Measurements from ENCODE around the gene ARHGAP15. TPM values are rescaled to one million over a fixed set of nuclear protein-coding genes. Genes with fewer than 3 reads are reported as not detected.
A peak's percentile ranks its signal among the peaks of the same experiment; 100 is the strongest.

Gene ARHGAP15
- polyA plus RNA-seq, 6 donors from 2014 or later, result 183 to 264 (median 210) TPM

- DNase-seq (no peak), ATAC-seq (ENCODE audit: low read depth in 2 of 2) (no peak)
- Mint-ChIP-seq H3K4me3 (no peak overlapping the region), H3K27ac (peak overlapping the region in 1 of 6 donors; percentile 20), H3K9me3 (no peaks in the 10 kb centered on the region), H3K27me3 (no peaks in the 10 kb centered on the region), H3K4me1 (peaks cover 17 to 25% (median 21%) of the 10 kb centered on the region in 3 donors), H3K36me3 (peaks cover 0 to 5% of the 10 kb centered on the region in 2 donors)
These were observed 272.6 kb downstream of the ARHGAP15 start for GRCh38 chr2:143401861-143402260.

DNA sequence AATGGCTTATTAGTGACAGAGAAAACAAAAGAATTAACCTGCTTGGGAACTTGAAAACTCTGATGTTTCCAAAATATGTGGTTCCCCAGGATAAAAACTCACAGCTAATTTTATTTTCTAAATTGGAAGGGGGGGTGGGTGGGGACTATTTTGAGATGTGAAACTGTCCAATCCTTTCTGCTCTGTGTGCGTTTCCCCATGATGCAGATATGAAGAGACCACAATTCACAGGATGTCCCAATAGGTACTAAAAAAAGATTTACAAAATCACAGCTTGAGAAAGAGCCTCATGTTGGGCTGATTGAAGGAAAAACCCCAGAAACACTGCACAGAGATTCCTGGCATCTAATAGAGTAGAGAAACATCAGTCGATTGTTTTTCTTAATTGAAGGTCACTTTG lies 273.2 kb downstream of the ARHGAP15 start:
- H3K36me3 Mint-ChIP-seq, result peaks cover 0 to 5% of the 10 kb centered on the region in 2 donors
- H3K4me3 Mint-ChIP-seq, result no peak overlapping the region
- no peaks in the 10 kb centered on the region for H3K27me3 Mint-ChIP-seq
- no peak overlapping the region for H3K27ac Mint-ChIP-seq
- peaks cover 18 to 25% (median 21%) of the 10 kb centered on the region in 3 donors for H3K4me1 Mint-ChIP-seq
- DNase-seq, result no peak
- no peaks in the 10 kb centered on the region for H3K9me3 Mint-ChIP-seq
- ATAC-seq (ENCODE audit: low read depth in 2 of 2), result peak; percentile 37 to 65

DNA sequence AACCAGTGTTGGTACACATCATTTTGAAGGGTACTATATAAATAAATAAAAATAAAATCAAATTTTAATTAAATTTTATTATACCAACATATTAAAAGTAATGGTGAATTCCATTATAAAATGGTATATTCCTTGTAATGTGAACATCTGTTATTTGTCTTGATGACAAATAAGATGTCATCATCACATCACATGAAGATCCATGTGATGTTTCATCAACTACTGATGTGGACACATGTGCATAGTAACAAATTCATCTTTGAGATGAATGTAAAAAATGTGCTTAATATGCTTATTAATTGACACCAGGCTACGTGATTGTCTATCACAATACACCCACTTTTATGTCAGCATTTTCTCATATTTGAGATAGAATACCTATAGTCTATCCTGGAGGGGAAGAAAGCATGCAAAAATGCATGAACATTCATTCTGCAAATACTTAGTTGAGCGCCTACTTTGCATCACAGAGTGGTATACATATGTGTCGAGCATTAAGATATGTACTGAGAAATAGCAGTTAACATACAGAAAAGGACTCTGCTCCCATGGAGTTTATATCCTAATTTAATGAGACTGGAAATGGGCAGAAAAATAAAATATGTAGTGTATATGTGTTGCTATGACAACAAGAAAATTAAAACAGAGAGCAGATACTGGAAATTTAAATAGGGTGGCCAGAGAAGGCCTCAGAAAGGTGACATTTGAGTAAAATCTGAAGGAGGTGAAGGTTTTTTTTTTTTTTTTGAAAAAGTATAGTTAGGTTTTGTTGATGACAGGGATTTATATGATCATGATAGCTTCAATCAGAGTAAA lies 281.1 kb downstream of the ARHGAP15 start:
- H3K9me3 Mint-ChIP-seq, result peaks cover 0 to 1% (median 0%) of the 10 kb centered on the region in 7 donors
- peaks cover 3 to 25% (median 14%) of the 10 kb centered on the region in 3 donors for H3K4me1 Mint-ChIP-seq
- H3K27me3 Mint-ChIP-seq, result no peaks in the 10 kb centered on the region
- ATAC-seq (ENCODE audit: low read depth in 2 of 2), result no peak
- DNase-seq, result no peak
- peaks cover 0 to 4% of the 10 kb centered on the region in 2 donors for H3K36me3 Mint-ChIP-seq
- no peak overlapping the region for H3K4me3 Mint-ChIP-seq
- H3K27ac Mint-ChIP-seq, result peak overlapping the region in 1 of 6 donors; percentile 26

GRCh38 chr2:143415571-143415970 lies 286.4 kb downstream of the ARHGAP15 start:
- Mint-ChIP-seq H3K36me3 (peaks cover 0 to 4% of the 10 kb centered on the region in 2 donors), H3K4me3 (no peak overlapping the region), H3K27me3 (no peaks in the 10 kb centered on the region), H3K4me1 (peaks cover 16 to 29% (median 20%) of the 10 kb centered on the region in 3 donors), H3K27ac (no peak overlapping the region), H3K9me3 (peaks cover 0 to 1% (median 0%) of the 10 kb centered on the region in 7 donors)
- ATAC-seq (ENCODE audit: low read depth in 2 of 2) (no peak), DNase-seq (no peak)

DNA sequence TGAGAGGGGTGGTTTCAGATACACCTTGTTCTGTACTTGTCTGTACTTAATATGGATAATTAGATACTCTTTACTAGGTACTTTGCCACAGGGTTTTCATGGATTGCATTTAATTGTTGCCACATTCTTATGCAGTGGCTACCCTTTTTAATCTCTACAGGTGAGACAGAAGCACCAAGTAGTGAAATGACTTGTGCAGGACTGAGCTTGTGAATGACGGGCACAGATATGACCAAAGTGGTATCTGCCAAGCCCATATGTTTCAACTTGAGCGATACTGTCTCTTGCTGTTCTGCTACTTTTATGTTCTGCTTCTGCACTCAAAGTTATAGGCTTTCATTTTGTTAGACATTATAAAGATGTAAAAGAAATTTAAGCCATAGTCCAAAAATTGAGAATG lies 288.2 kb downstream of the ARHGAP15 start:
- peak overlapping the region in 1 of 6 donors; percentile 63 for H3K27ac Mint-ChIP-seq
- H3K9me3 Mint-ChIP-seq, result peaks cover 0 to 1% (median 0%) of the 10 kb centered on the region in 7 donors
- no peaks in the 10 kb centered on the region for H3K27me3 Mint-ChIP-seq
- H3K4me3 Mint-ChIP-seq, result no peak overlapping the region
- no peak for ATAC-seq (ENCODE audit: low read depth in 2 of 2)
- H3K4me1 Mint-ChIP-seq, result peaks cover 29 to 37% (median 36%) of the 10 kb centered on the region in 3 donors
- H3K36me3 Mint-ChIP-seq, result peaks cover 0 to 4% of the 10 kb centered on the region in 2 donors
- DNase-seq, result no peak

DNA sequence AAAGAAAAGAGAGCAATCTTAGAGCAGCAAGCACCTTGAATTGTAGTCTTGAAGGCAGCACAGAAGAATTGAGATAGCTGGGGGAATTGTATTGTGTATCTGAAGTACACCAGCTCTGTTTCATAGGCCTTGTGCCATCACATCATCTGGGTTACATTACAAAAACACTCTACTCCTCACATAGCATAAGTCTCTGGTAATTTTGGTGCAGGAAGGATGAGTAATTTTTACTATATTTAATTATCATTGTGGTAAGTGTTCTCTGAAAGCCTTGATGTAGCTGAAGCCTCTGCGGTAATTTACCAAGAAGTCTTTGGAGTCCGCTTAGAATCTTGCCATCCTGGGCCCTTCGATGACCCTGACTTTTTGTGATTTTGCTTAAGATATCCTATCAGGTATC lies 291.1 kb downstream of the ARHGAP15 start:
- Mint-ChIP-seq H3K27me3 (no peaks in the 10 kb centered on the region), H3K4me3 (no peak overlapping the region), H3K27ac (peak overlapping the region in 2 of 6 donors; percentile 44 to 84), H3K36me3 (no peaks in the 10 kb centered on the region), H3K9me3 (no peaks in the 10 kb centered on the region), H3K4me1 (peaks cover 38 to 48% (median 42%) of the 10 kb centered on the region in 3 donors)
- DNase-seq (no peak), ATAC-seq (ENCODE audit: low read depth in 2 of 2) (no peak)

GRCh38 chr2:143422681-143423080 lies 293.5 kb downstream of the ARHGAP15 start:
- H3K36me3 Mint-ChIP-seq, result no peaks in the 10 kb centered on the region
- DNase-seq, result peak; percentile 18
- peak overlapping the region in 2 of 8 donors; percentile 2 to 45 for H3K4me3 Mint-ChIP-seq
- peaks cover 34 to 47% (median 35%) of the 10 kb centered on the region in 3 donors for H3K4me1 Mint-ChIP-seq
- peak; percentile 90 to 96 for ATAC-seq (ENCODE audit: low read depth in 2 of 2)
- H3K27ac Mint-ChIP-seq, result peak overlapping the region in 1 of 6 donors; percentile 42
- H3K27me3 Mint-ChIP-seq, result no peaks in the 10 kb centered on the region
- H3K9me3 Mint-ChIP-seq, result no peaks in the 10 kb centered on the region

DNA sequence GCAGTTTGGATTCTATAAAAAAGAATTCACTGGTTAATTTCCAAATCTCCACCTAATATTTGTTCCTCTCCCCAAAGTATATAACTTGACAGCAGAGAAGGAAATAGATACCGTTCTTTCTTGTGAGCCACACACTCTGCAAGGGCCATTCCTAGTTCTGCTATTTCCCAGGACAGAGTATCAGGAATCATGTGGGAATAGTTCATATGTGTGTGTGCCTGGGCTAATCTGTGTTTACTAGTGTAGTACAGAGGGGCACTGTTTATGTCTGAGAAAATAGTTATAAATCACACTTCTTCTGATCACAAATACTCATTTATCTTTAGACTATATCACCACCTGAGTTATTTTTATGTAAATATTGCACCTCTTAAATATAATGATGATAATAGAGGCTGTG lies 296.7 kb downstream of the ARHGAP15 start:
- Mint-ChIP-seq H3K4me3 (no peak overlapping the region), H3K4me1 (peaks cover 29 to 55% (median 35%) of the 10 kb centered on the region in 3 donors), H3K27ac (peak overlapping the region in 1 of 6 donors; percentile 13), H3K9me3 (no peaks in the 10 kb centered on the region), H3K36me3 (no peaks in the 10 kb centered on the region), H3K27me3 (no peaks in the 10 kb centered on the region)
- ATAC-seq (ENCODE audit: low read depth in 2 of 2) (no peak), DNase-seq (no peak)

GRCh38 chr2:143426296-143426695 lies 297.1 kb downstream of the ARHGAP15 start:
- Mint-ChIP-seq H3K9me3 (no peaks in the 10 kb centered on the region), H3K27ac (peak overlapping the region in 1 of 6 donors; percentile 13), H3K36me3 (no peaks in the 10 kb centered on the region), H3K4me3 (no peak overlapping the region), H3K4me1 (peaks cover 25 to 51% (median 31%) of the 10 kb centered on the region in 3 donors), H3K27me3 (no peaks in the 10 kb centered on the region)
- no peak for ATAC-seq (ENCODE audit: low read depth in 2 of 2)
- no peak for DNase-seq

DNA sequence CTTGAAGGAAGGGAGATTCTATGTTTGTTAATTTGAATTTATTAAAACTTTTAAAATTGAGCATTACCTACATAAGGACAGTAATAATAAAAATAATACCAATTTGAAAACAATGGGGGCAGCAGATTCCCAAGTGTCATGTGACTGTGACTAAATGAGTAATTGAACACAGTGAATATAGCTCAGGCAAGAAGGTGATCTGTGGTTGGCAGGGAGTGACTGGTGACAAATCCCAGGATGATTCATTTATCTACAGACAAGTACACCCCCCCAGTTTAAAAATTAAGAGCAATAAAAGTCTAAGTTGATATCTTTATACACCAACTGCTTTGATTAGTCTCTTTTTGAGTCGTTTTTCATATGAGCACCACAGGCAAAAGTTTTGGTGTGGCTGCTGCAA lies 299.5 kb downstream of the ARHGAP15 start:
- Mint-ChIP-seq H3K9me3 (no peaks in the 10 kb centered on the region), H3K27ac (no peak overlapping the region), H3K4me3 (no peak overlapping the region), H3K27me3 (no peaks in the 10 kb centered on the region), H3K4me1 (peaks cover 10 to 39% (median 15%) of the 10 kb centered on the region in 3 donors), H3K36me3 (no peaks in the 10 kb centered on the region)
- DNase-seq (no peak), ATAC-seq (ENCODE audit: low read depth in 2 of 2) (no peak)

DNA sequence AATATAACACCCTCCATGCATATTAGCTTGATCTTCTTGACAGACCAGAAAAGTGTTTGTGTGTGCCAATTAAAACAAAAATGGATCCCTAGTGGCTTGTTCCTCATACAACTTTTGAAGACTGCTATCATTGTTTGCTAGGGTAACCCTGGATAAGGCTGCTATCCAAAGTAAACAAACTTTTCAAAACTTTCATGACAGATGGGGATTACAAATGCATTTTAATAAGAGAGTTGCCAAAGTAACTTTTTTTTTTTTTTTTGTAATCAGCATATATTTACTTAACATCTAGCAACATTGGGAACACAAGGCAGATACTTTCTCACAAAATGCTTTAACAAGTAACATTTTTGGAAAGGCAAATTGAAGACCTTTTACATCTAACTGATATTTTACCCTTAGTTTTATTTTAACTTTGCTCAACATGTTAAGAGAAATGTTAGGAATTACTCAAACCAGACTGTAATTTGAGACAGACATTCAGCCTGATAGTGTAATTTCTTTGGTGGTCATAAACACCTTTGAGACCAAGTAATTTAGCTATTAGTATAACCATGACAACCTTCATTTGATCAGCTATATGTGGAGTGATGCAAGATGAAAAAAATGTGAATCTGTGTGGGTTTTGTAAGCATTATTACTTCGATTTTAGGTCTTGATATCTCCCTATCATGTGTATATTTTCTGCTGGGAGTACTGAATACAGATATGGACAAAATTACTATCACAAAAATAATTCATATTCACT lies 300.9 kb downstream of the ARHGAP15 start:
- Mint-ChIP-seq H3K4me3 (no peak overlapping the region), H3K9me3 (no peaks in the 10 kb centered on the region), H3K36me3 (no peaks in the 10 kb centered on the region), H3K27ac (no peak overlapping the region), H3K27me3 (no peaks in the 10 kb centered on the region), H3K4me1 (peaks cover 10 to 33% (median 11%) of the 10 kb centered on the region in 3 donors)
- no peak for ATAC-seq (ENCODE audit: low read depth in 2 of 2)
- no peak for DNase-seq

GRCh38 chr2:143431316-143431715 lies 302.1 kb downstream of the ARHGAP15 start:
- H3K9me3 Mint-ChIP-seq, result no peaks in the 10 kb centered on the region
- ATAC-seq (ENCODE audit: low read depth in 2 of 2) (no peak), DNase-seq (no peak)
- H3K4me1 Mint-ChIP-seq, result peaks cover 4 to 25% (median 11%) of the 10 kb centered on the region in 3 donors
- no peaks in the 10 kb centered on the region for H3K36me3 Mint-ChIP-seq
- no peak overlapping the region for H3K27ac Mint-ChIP-seq
- H3K4me3 Mint-ChIP-seq, result no peak overlapping the region
- no peaks in the 10 kb centered on the region for H3K27me3 Mint-ChIP-seq

DNA sequence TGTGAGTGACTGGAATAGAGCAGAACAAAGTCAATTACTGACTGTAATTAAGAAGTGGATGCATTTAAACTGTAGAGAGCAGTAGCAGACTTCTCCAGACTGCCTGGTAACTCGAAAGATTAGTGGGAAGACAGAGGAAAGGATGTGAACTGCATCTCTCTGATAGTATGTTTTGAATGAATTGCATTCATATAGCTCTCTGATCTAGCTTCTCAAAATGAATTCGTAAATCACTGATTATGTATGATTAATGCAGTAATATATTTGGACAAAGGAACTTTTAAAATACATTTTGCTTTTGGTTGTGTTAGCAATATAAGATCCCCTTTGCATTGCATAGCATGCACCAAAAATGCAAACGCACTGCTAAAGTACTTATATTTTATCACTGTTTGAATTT lies 304.0 kb downstream of the ARHGAP15 start:
- ATAC-seq (ENCODE audit: low read depth in 2 of 2), result no peak
- H3K9me3 Mint-ChIP-seq, result no peaks in the 10 kb centered on the region
- H3K36me3 Mint-ChIP-seq, result no peaks in the 10 kb centered on the region
- H3K4me1 Mint-ChIP-seq, result peaks cover under 1 to 19% (median 5%) of the 10 kb centered on the region in 3 donors
- peak overlapping the region in 1 of 6 donors; percentile 27 for H3K27ac Mint-ChIP-seq
- no peak overlapping the region for H3K4me3 Mint-ChIP-seq
- no peaks in the 10 kb centered on the region for H3K27me3 Mint-ChIP-seq
- DNase-seq, result no peak
